Trophoblast cell (in vitro differentiated cells and primary cell): ENCODE data around the gene PDE5A.

Source experiments
- DNase-seq, 2 donors: peaks; one replicate each; pipeline ENCODE4 v3.0.0-alpha.2; 2016
- H2AFZ ChIP-seq: 2 replicates; pipeline ENCODE4 v1.6.1; 2013; ENCODE audit warnings: low read length, moderate library complexity, mild to moderate bottlenecking; ENCODE audit not compliant: insufficient read depth, poor library complexity
- H2AK5ac ChIP-seq: 2 replicates; pipeline ENCODE4 v1.6.1; 2013; ENCODE audit warnings: mild to moderate bottlenecking, low read length
- H2BK120ac ChIP-seq: 2 replicates; pipeline ENCODE4 v1.6.1; 2013; ENCODE audit warnings: low read length, mild to moderate bottlenecking, moderate library complexity; ENCODE audit not compliant: insufficient read depth, poor library complexity
- H2BK12ac ChIP-seq: 2 replicates; pipeline ENCODE4 v1.6.1; 2013; ENCODE audit warnings: mild to moderate bottlenecking, low read length, moderate library complexity
- H2BK5ac ChIP-seq: 2 replicates; pipeline ENCODE4 v1.6.1; 2013; ENCODE audit warnings: low read length, low read depth, moderate library complexity, mild to moderate bottlenecking; ENCODE audit not compliant: poor library complexity
- H3K14ac ChIP-seq: 2 replicates; pipeline ENCODE4 v1.6.1; 2013; ENCODE audit warnings: mild to moderate bottlenecking, low read length
- H3K18ac ChIP-seq: 2 replicates; pipeline ENCODE4 v1.6.1; 2013; ENCODE audit warnings: mild to moderate bottlenecking, low read length
- H3K23ac ChIP-seq: 2 replicates; pipeline ENCODE4 v1.6.1; 2013; ENCODE audit warnings: low read length
- H3K27ac ChIP-seq: 2 replicates; pipeline ENCODE4 v1.5.1; 2013; ENCODE audit warnings: low read depth, mild to moderate bottlenecking, inconsistent platforms, low read length, moderate library complexity
- H3K27me3 ChIP-seq: 2 replicates; pipeline ENCODE4 v1.6.1; 2013; ENCODE audit warnings: inconsistent platforms, mild to moderate bottlenecking, low read length, moderate library complexity; ENCODE audit not compliant: insufficient read depth
- H3K36me3 ChIP-seq, 2 experiments: 1 replicate in 1 of 2; 2 replicates in 1 of 2; pipeline ENCODE4 v1.6.1; 2013; ENCODE audit warnings: low read length in 2 of 2, mild to moderate bottlenecking in 2 of 2, moderate library complexity in 1 of 2; ENCODE audit not compliant: insufficient read depth in 2 of 2, control insufficient read depth in 1 of 2
- H3K4ac ChIP-seq: 2 replicates; pipeline ENCODE4 v1.6.1; 2013; ENCODE audit warnings: low read depth, mild to moderate bottlenecking, low read length, moderate library complexity
- H3K4me1 ChIP-seq, 2 experiments: 1 replicate in 1 of 2; 2 replicates in 1 of 2; pipeline ENCODE4 v1.6.1; 2013; ENCODE audit warnings: low read length in 2 of 2, mild to moderate bottlenecking in 2 of 2, moderate library complexity in 1 of 2; ENCODE audit not compliant: insufficient read depth in 2 of 2, control insufficient read depth in 1 of 2
- H3K4me2 ChIP-seq: 2 replicates; pipeline ENCODE4 v1.6.1; 2013; ENCODE audit warnings: inconsistent platforms, mild to moderate bottlenecking, low read length, moderate library complexity
- H3K4me3 ChIP-seq: 2 replicates; pipeline ENCODE4 v1.5.1; 2013; ENCODE audit warnings: mild to moderate bottlenecking, low read depth, low read length, inconsistent platforms
- H3K79me1 ChIP-seq: one replicate; pipeline ENCODE4 v1.6.1; 2013; ENCODE audit warnings: low read length
- H3K79me2 ChIP-seq: 2 replicates; pipeline ENCODE4 v1.6.1; 2013; ENCODE audit warnings: low read length, mild to moderate bottlenecking; ENCODE audit not compliant: control insufficient read depth, insufficient read depth, poor library complexity
- H3K9ac ChIP-seq: 2 replicates; pipeline ENCODE4 v1.6.1; 2013; ENCODE audit warnings: mild to moderate bottlenecking, low read length
- H3K9me3 ChIP-seq: 2 replicates; pipeline ENCODE4 v1.6.1; 2013; ENCODE audit warnings: low read depth, mild to moderate bottlenecking, control low read depth, inconsistent platforms, low read length; ENCODE audit not compliant: insufficient read depth
- H4K12ac ChIP-seq: 2 replicates; pipeline ENCODE4 v1.6.1; 2013; ENCODE audit warnings: low read depth, mild to moderate bottlenecking, low read length, moderate library complexity
- H4K8ac ChIP-seq: 2 replicates; pipeline ENCODE4 v1.6.1; 2013; ENCODE audit warnings: low read depth, mild to moderate bottlenecking, low read length, moderate library complexity
- H4K91ac ChIP-seq: one replicate; pipeline ENCODE4 v1.6.1; 2013; ENCODE audit warnings: low read depth, mild to moderate bottlenecking, low read length, moderate library complexity
- WGBS: extraction: QIAGEN DNeasy Blood & Tissue Kit; methylation state at CpG from one replicate; pipeline ENCODE4 v1.1.7; 2013; ENCODE audit warnings: missing lambda C conversion rate; ENCODE audit not compliant: insufficient read length, insufficient coverage; ENCODE audit errors: extremely low coverage; 5-methylcytosine and 5-hydroxymethylcytosine counted together

The PDE5A gene

DNA sequence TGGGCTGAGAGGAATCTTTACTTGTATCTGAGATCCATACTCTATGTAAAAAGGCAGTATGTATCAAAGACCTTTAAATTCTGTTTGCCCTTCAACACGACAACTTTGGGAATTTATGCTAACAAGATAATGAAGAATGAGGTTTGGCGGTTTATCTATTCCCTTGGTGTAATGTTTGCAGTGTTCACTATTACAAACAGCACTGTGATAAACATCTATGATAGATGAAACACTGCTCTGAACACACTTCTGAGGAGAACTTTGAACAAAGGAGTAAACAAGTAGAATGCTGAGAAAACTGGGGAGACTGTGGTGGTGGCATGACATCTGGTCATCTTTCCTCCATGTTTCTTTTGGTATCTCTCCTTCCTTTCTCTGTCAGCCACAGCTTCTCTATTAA is 126.9 kb downstream of the PDE5A start:
- H3K14ac ChIP-seq, result no peak overlapping the region
- H3K9me3 ChIP-seq, result no peaks in the 10 kb centered on the region
- DNase-seq, result no peak
- H2BK12ac ChIP-seq, result no peak overlapping the region
- no peak overlapping the region for H3K18ac ChIP-seq
- no peak overlapping the region for H2AK5ac ChIP-seq
- H2BK120ac ChIP-seq, result no peak overlapping the region
- no peak overlapping the region for H3K4ac ChIP-seq
- no CpG with 5 or more reads among the region's 2 CpGs for WGBS
- no peak overlapping the region for H2AFZ ChIP-seq
- H3K79me2 ChIP-seq, result no peaks in the 10 kb centered on the region
- H3K9ac ChIP-seq, result no peak overlapping the region
- H3K79me1 ChIP-seq, result no peaks in the 10 kb centered on the region
- no peak overlapping the region for H3K27ac ChIP-seq
- no peaks in the 10 kb centered on the region for H3K4me1 ChIP-seq
- no peak overlapping the region for H3K4me3 ChIP-seq
- H3K27me3 ChIP-seq, result no peaks in the 10 kb centered on the region
- no peak overlapping the region for H4K91ac ChIP-seq
- no peak overlapping the region for H3K23ac ChIP-seq
- no peak overlapping the region for H4K12ac ChIP-seq
- H4K8ac ChIP-seq, result no peak overlapping the region
- no peak overlapping the region for H3K4me2 ChIP-seq
- peaks cover 8 to 9% of the 10 kb centered on the region in 2 experiments for H3K36me3 ChIP-seq
- no peak overlapping the region for H2BK5ac ChIP-seq

DNA sequence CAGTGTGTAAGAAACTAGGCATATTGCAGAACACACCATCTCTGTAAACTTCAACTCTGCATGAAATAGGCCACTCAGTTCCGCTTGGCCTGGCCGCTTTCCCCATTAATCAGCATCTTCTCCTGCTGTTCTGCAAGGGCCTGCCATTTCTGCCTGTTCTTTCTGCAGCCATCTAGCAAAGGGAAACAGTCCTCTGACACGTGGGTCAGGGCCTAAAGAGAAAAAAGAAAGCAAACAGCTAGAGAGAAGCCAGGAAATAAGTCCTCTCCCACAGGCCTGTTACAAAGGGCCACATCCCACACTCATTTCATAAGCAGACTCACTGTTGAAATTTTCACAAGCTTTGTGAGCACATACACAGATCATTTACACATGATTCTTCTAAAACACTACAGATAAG is 130.1 kb downstream of the PDE5A start:
- H3K9me3 ChIP-seq, result no peaks in the 10 kb centered on the region
- H4K91ac ChIP-seq, result no peak overlapping the region
- no CpG with 5 or more reads among the region's 3 CpGs for WGBS

GRCh38 chr4:119493886-119494285 is 134.7 kb downstream of the PDE5A start:
- Histone ChIP-seq H2BK5ac (no peak overlapping the region), H3K27me3 (no peaks in the 10 kb centered on the region), H3K27ac (no peak overlapping the region), H4K12ac (no peak overlapping the region), H2BK12ac (no peak overlapping the region), H3K4ac (no peak overlapping the region), H2AFZ (no peak overlapping the region), H3K36me3 (peaks cover 4 to 5% of the 10 kb centered on the region in 2 experiments), H3K9me3 (no peaks in the 10 kb centered on the region), H4K91ac (no peak overlapping the region), H3K23ac (no peak overlapping the region), H3K4me1 (no peaks in the 10 kb centered on the region), H3K79me2 (no peaks in the 10 kb centered on the region), H2AK5ac (no peak overlapping the region), H3K9ac (no peak overlapping the region), H3K14ac (no peak overlapping the region), H3K18ac (no peak overlapping the region), H4K8ac (no peak overlapping the region), H3K4me2 (no peak overlapping the region), H3K79me1 (no peaks in the 10 kb centered on the region), H2BK120ac (no peak overlapping the region), H3K4me3 (no peak overlapping the region)
- no peak for DNase-seq
- no CpG with 5 or more reads among the region's 1 CpG for WGBS

More for the DNA sequence above, 130.1 kb downstream of the PDE5A start:
- Histone ChIP-seq H3K9ac (no peak overlapping the region), H3K4ac (no peak overlapping the region), H4K8ac (no peak overlapping the region), H2BK120ac (no peak overlapping the region), H3K18ac (no peak overlapping the region), H3K27ac (no peak overlapping the region), H3K79me1 (no peaks in the 10 kb centered on the region), H4K12ac (no peak overlapping the region), H3K4me1 (no peaks in the 10 kb centered on the region), H3K36me3 (peaks cover 11% of the 10 kb centered on the region in 2 experiments), H3K4me2 (no peak overlapping the region), H2BK5ac (no peak overlapping the region), H3K4me3 (no peak overlapping the region), H3K79me2 (no peaks in the 10 kb centered on the region), H2AFZ (no peak overlapping the region), H3K14ac (no peak overlapping the region), H3K23ac (no peak overlapping the region), H2BK12ac (no peak overlapping the region), H3K27me3 (no peaks in the 10 kb centered on the region), H2AK5ac (no peak overlapping the region)
- no peak for DNase-seq

DNA sequence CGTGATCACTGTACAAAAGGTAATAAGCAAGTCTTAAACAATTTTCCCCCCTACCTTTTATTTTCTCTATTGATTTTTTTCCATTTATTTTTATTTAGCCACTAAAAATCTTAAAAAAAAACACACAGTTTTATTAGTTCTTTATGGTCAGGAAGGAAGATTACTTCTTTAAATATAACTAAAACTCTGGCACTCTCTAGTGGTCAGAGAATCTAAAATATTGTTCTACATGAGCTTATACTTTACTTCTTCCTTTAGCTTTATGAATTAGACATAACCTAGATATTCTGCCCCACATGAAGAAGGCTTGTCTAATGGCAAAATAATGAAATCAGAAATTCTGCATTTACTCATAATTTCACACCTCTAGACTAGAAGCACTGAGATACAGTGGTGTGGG is 135.2 kb downstream of the PDE5A start:
- Histone ChIP-seq H3K79me2 (no peaks in the 10 kb centered on the region), H3K18ac (no peak overlapping the region), H2AFZ (no peak overlapping the region), H3K4me2 (no peak overlapping the region), H3K4me1 (no peaks in the 10 kb centered on the region), H4K12ac (no peak overlapping the region), H3K27ac (no peak overlapping the region), H3K4me3 (no peak overlapping the region), H3K36me3 (peaks cover 3% of the 10 kb centered on the region in 2 experiments), H2BK12ac (no peak overlapping the region), H3K9me3 (no peaks in the 10 kb centered on the region), H2BK5ac (no peak overlapping the region), H3K27me3 (no peaks in the 10 kb centered on the region), H3K9ac (no peak overlapping the region), H4K8ac (no peak overlapping the region), H3K79me1 (no peaks in the 10 kb centered on the region), H2BK120ac (no peak overlapping the region), H3K23ac (no peak overlapping the region), H4K91ac (no peak overlapping the region), H3K4ac (no peak overlapping the region), H3K14ac (no peak overlapping the region), H2AK5ac (no peak overlapping the region)
- no CpG with 5 or more reads among the region's 1 CpG for WGBS
- DNase-seq, result peak in 1 of 2 donors; percentile 5
